ENCODE data around the gene HSPA13. TPM values are rescaled to one million over a fixed set of nuclear protein-coding genes. Genes with fewer than 3 reads are reported as not detected.

Gene HSPA13
- polyA plus RNA-seq, 3 donors: 6.8 to 13.9 (median 12.2) TPM

GRCh38 chr21:14414932-14415508 is 32.1 kb upstream of the HSPA13 start:
- Mint-ChIP-seq H3K4me1 (peaks cover 5% of the 10 kb centered on the region), H3K9me3 (peaks cover 12 to 32% (median 24%) of the 10 kb centered on the region in 7 donors), H3K4me3 (no peak overlapping the region), H3K27me3 (ENCODE audit: low read depth in 3 of 3) (no peaks in the 10 kb centered on the region), H3K36me3 (no peaks in the 10 kb centered on the region), H3K27ac (no peak overlapping the region)
- no peak overlapping the region for H3K9ac ChIP-seq (ENCODE audit: insufficient read depth, low read length, poor library complexity, severe bottlenecking)
- DNase-seq: no peak
- no peaks in the 10 kb centered on the region for H3K27me3 ChIP-seq (ENCODE audit: control insufficient read depth in 2 of 2, insufficient read depth in 2 of 2, low read length in 2 of 2)
- no peak overlapping the region for H2AFZ ChIP-seq (ENCODE audit: insufficient read depth, low read depth, low read length, poor library complexity, severe bottlenecking)
- no CpG with 5 or more reads among the region's 2 CpGs for WGBS (ENCODE audit: insufficient coverage)
- no peaks in the 10 kb centered on the region for H4K20me1 ChIP-seq (ENCODE audit: insufficient read depth, low read length)
- intact Hi-C loops (cut with micrococcal nuclease): no loop called here
- H3K4me3 ChIP-seq (replicated peaks in 1 of 3; ENCODE audit: low read depth in 2 of 3, low read length in 3 of 3): no peak overlapping the region
- no peak overlapping the region for H3K27ac ChIP-seq (ENCODE audit: low read depth in 1 of 2, low read length in 2 of 2)
- no peaks in the 10 kb centered on the region for H3K79me2 ChIP-seq (ENCODE audit: insufficient read depth, low read length)
- no peak for TF ChIP-seq CTCF (IDR thresholded peaks at IDR 0.05)
- H3K9me3 ChIP-seq (replicated peaks in 1 of 2; ENCODE audit: control insufficient read depth in 1 of 2, insufficient read depth in 1 of 2, low read length in 2 of 2): peaks cover 28 to 31% of the 10 kb centered on the region in 2 donors
- H3K4me1 ChIP-seq (ENCODE audit: control insufficient read depth in 1 of 2, insufficient read depth in 2 of 2, low read length in 2 of 2): peaks cover 0 to 4% of the 10 kb centered on the region in 2 donors
- no peaks in the 10 kb centered on the region for H3K36me3 ChIP-seq (replicated peaks in 1 of 2; ENCODE audit: control insufficient read depth in 1 of 2, insufficient read depth in 2 of 2, low read length in 2 of 2)
- H3K4me2 ChIP-seq (replicated peaks; ENCODE audit: extremely low read depth, low read length, poor library complexity, severe bottlenecking): no peak overlapping the region

- no peak overlapping the region for H2AFZ ChIP-seq (ENCODE audit: insufficient read depth, low read depth, low read length, poor library complexity, severe bottlenecking)
- intact Hi-C loops (cut with micrococcal nuclease): loop anchor here in 1 of 2 donors (10.0 kb wide), 1 partner anchor 359 kb away; no protein-coding TSS in a partner anchor
Measured at GRCh38 chr21:14405962-14406361, 23.0 kb upstream of the HSPA13 start.

More at GRCh38 chr21:14405962-14406361, 23.0 kb upstream of the HSPA13 start:
- Histone ChIP-seq H3K36me3 (replicated peaks in 1 of 2; ENCODE audit: control insufficient read depth in 1 of 2, insufficient read depth in 2 of 2, low read length in 2 of 2) (no peaks in the 10 kb centered on the region), H4K20me1 (ENCODE audit: insufficient read depth, low read length) (no peaks in the 10 kb centered on the region), H3K27me3 (ENCODE audit: control insufficient read depth in 2 of 2, insufficient read depth in 2 of 2, low read length in 2 of 2) (no peaks in the 10 kb centered on the region), H3K27ac (ENCODE audit: low read depth in 1 of 2, low read length in 2 of 2) (no peak overlapping the region), H3K4me1 (ENCODE audit: control insufficient read depth in 1 of 2, insufficient read depth in 2 of 2, low read length in 2 of 2) (no peaks in the 10 kb centered on the region), H3K79me2 (ENCODE audit: insufficient read depth, low read length) (no peaks in the 10 kb centered on the region), H3K4me3 (replicated peaks in 1 of 3; ENCODE audit: low read depth in 2 of 3, low read length in 3 of 3) (no peak overlapping the region), H3K9ac (ENCODE audit: insufficient read depth, low read length, poor library complexity, severe bottlenecking) (no peak overlapping the region), H3K4me2 (replicated peaks; ENCODE audit: extremely low read depth, low read length, poor library complexity, severe bottlenecking) (no peak overlapping the region), H3K9me3 (replicated peaks in 1 of 2; ENCODE audit: control insufficient read depth in 1 of 2, insufficient read depth in 1 of 2, low read length in 2 of 2) (no peaks in the 10 kb centered on the region)
- no peaks in the 10 kb centered on the region for H3K4me1 Mint-ChIP-seq
- no peaks in the 10 kb centered on the region for H3K27me3 Mint-ChIP-seq (ENCODE audit: low read depth in 3 of 3)
- no peak for DNase-seq
- WGBS (ENCODE audit: insufficient coverage): 0% methylated on average over 1 of the region's 2 CpGs
- TF ChIP-seq CTCF (IDR thresholded peaks at IDR 0.05): no peak
- no peak overlapping the region for H3K4me3 Mint-ChIP-seq
- peaks cover 0 to 9% (median 3%) of the 10 kb centered on the region in 7 donors for H3K9me3 Mint-ChIP-seq
- H3K36me3 Mint-ChIP-seq: no peaks in the 10 kb centered on the region
- H3K27ac Mint-ChIP-seq: no peak overlapping the region
